ENCODE measurements around the gene AFAP1L1. TPM values are rescaled to one million over a fixed set of nuclear protein-coding genes. Genes with fewer than 3 reads are reported as not detected.
"Not testable (repeated sequence)": the region's sequence is repeated elsewhere in the genome, so short reads cannot be mapped to it uniquely, and the experiment has no call there.

AFAP1L1 gene
- total RNA-seq, 1 donor from 2014 or later, result 42.2 TPM

DNA sequence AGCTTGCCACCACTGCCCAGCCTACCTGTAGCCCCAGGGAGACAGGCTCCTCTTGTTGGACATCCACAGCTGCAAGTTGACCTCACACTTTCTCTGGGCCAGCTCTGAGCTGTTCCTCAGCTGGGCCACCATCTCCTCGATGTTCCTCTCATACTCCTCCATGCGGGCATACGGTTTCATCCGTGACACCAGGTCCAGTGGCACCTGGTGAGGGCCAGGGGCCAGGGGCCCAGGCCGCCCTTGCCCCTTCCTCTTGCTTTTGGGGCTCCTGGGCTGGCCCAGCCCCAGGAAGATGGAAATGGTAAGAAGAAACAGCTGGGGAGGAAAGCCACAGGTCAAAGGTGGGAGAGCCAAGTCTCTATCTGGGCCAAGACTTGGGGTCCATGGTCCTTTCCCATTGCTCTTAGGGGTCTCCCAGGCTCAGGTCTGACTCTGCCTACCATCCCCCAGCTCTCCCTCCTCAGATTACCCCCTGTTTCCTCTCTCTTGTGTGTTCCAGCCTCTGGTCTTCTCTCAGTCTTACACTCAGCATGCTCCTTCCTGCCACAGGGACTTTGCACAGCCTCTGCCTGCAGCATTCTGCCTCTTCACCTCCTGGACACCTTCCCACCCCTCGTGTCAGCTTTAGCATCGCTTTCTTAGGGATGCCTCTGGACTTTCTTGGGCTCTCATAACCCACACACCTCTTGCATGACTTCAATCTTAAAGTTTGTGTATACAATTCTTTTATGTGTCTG, 105.2 kb downstream of the AFAP1L1 start:
- DNase-seq (no peak), ATAC-seq (ENCODE audit: poor library complexity) (no peak)
- intact Hi-C loops (cut with DNase I), result no loop called here

DNA sequence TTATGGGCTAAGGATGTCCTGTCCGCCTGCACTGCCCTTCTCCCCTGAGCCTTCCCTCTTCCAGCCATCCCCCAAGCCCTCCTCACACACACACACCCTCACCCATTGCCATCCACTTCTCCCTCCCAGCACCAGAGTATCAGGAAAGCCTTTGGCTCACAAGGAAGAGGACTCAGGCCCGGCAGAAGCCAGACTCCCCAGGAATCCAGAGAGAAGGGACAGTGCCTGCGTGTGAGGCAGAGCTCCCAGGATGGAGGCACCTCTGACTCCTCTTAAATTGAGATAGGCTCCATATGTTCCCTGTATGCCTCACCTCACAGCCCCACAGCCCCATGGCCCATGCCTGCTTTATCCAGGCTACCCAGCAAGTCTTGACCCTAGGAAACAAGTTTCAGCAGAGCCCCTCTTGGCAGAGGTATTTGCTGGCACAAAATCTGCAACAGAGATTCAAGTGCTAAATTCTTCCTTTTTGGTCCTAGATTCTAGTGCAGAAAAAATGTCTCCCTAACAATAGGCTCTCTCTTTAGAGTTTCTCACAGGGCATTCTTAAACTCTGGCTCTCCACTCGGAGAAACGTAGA, 106.7 kb downstream of the AFAP1L1 start:
- no peak for DNase-seq
- intact Hi-C loops (cut with DNase I), result no loop called here
- ATAC-seq (ENCODE audit: poor library complexity), result no peak

GRCh38 chr5:149379177-149379761, 107.6 kb downstream of the AFAP1L1 start, which contains the start of gene IL17B:
IL17B (minus strand) TSS chr5:149379292; CDS start chr5:149379225, 67 bp downstream.
- no peak for DNase-seq
- ATAC-seq (ENCODE audit: poor library complexity), result no peak
- intact Hi-C loops (cut with DNase I), result no loop called here

DNA sequence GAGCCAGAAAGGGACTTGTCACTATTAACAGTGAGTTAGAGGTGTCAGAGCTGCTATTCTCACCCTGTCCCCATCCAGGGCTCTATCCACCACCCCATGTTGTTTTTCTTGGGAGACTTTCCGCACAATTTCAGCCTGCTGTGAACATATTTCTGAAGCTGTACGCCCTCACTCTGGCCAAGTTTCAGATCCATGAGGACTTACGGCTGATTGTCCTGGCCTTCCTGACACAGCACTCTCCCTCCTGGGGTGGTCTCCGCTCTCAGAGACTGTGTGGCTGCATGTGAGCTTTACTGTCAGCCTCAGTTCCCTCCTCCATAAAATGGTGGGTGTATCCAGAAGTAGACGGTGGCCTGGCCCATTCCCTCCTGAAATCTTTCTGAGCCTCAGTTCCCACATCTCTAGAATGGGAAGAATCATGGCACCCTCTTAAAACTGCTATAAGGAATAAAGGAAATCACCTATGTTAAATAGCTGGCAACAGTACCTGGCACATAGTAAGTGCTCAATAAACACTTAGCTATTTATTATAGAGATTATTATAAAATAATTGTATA, 108.2 kb downstream of the AFAP1L1 start:
- intact Hi-C loops (cut with DNase I), result loop anchor here (5.0 kb wide), 1 partner anchor 182 kb away; no protein-coding TSS in a partner anchor
- ATAC-seq (ENCODE audit: poor library complexity) (no peak), DNase-seq (no peak)

- ATAC-seq (ENCODE audit: poor library complexity) (no peak), DNase-seq (no peak)
- intact Hi-C loops (cut with DNase I), result loop anchor here (5.0 kb wide), 1 partner anchor 182 kb away; no protein-coding TSS in a partner anchor
Measured at GRCh38 chr5:149380466-149381121, 108.9 kb downstream of the AFAP1L1 start.

DNA sequence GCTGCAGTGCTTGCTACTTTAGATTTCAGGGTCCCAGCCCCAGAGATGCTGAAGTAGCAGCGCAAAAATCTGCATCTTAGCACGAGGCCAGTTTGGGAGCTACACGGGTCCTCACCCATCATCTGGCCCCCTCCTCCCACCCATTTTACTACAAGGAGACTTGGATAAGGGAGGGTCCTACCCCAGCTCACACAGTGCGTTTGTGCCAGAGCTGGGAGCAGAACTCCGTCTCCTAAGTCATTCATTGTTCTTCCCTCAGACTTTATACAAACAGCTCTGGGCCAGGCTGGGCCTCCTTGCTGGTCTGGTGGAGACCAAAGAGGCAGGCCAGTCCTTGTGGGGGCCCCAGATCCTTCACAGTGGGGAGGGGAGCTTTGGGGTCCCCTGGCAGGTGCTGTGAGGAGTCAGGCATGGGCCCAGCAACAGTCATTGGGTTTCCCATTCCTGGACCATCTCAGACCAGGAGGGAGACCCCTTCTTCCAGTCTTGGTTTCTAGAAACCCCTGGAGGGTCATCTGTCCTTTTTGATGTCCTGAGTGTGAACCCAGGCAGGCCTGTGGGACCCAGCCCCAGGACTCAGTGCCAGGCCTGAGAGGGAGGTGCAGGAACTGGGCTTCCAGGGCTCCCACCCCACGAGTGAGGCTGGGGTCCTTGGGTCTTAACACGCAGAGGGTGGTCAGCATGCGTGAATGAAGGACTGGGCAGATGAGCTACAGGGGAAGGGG, 109.8 kb downstream of the AFAP1L1 start:
- DNase-seq (no peak), ATAC-seq (ENCODE audit: poor library complexity) (no peak)
- intact Hi-C loops (cut with DNase I), result loop anchor here (5.0 kb wide), 1 partner anchor 181 kb away; no protein-coding TSS in a partner anchor

- peak; percentile 81 for ATAC-seq (ENCODE audit: poor library complexity)
- intact Hi-C loops (cut with DNase I), result loop anchor here (2.0 to 5.0 kb wide), 2 partner anchors 49 to 180 kb away; no protein-coding TSS in a partner anchor
Measured at GRCh38 chr5:149381986-149382338, 110.3 kb downstream of the AFAP1L1 start.

GRCh38 chr5:149382517-149383220, 111.0 kb downstream of the AFAP1L1 start:
- intact Hi-C loops (cut with DNase I), result loop anchor here (2.0 to 5.0 kb wide), 2 partner anchors 48 to 180 kb away; no protein-coding TSS in a partner anchor

More at GRCh38 chr5:149381986-149382338, 110.3 kb downstream of the AFAP1L1 start:
- peak; percentile 87 for DNase-seq

DNA sequence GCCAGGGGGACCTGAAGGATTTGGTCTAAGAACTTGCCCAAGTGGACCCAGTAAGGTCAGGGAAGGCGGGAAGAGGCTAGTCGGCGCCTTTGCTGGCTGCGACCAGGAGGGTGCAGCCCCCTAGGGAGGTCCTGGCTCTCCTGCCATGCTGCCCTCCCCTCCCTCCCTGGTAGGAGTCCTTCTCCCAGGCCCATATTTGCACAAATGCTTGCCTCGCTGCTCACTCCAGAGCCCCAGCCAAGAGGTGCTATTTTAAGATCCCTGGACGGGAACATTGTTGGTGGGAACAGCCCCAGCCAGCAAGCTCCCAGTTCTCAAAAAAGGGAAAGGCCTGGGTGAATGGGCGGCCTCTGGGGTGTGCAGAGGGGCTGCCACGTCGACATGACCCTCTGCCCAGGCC, 111.7 kb downstream of the AFAP1L1 start:
- DNase-seq (peak; percentile 58), ATAC-seq (ENCODE audit: poor library complexity) (peak; percentile 74)
- intact Hi-C loops (cut with DNase I), result loop anchor here (2.0 to 5.0 kb wide), 2 partner anchors 47 to 179 kb away; no protein-coding TSS in a partner anchor

More at GRCh38 chr5:149382517-149383220, 111.0 kb downstream of the AFAP1L1 start:
- DNase-seq (no peak), ATAC-seq (ENCODE audit: poor library complexity) (peak; percentile 0)

DNA sequence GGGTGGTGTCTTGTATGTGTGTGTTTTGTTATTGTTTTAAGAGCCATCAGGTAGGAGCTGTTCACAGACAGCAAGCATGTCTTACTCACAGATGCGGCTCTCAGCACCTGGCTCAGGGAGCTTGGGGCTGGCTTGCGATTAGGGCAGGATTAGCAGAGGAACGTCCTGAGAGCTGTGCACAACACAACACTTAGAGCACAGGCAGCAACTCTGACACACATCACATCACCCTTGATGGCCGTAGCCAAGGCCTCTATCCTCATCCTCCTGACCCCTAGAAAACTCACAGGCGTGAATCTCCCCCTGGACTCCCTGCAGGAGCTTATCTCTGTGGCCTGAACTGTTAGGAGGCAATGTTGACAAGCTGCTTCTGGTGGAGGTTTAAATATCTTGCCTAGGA, 114.5 kb downstream of the AFAP1L1 start:
- intact Hi-C loops (cut with DNase I), result loop anchor here (5.0 kb wide), 1 partner anchor 36 kb away; no protein-coding TSS in a partner anchor
- ATAC-seq (ENCODE audit: poor library complexity) (peak; percentile 4), DNase-seq (no peak)

- peak; percentile 3 for ATAC-seq (ENCODE audit: poor library complexity)
- DNase-seq, result no peak
- intact Hi-C loops (cut with DNase I), result loop anchor here (5.0 kb wide), 1 partner anchor 35 kb away; no protein-coding TSS in a partner anchor
Measured at GRCh38 chr5:149387081-149387631, 115.5 kb downstream of the AFAP1L1 start.

DNA sequence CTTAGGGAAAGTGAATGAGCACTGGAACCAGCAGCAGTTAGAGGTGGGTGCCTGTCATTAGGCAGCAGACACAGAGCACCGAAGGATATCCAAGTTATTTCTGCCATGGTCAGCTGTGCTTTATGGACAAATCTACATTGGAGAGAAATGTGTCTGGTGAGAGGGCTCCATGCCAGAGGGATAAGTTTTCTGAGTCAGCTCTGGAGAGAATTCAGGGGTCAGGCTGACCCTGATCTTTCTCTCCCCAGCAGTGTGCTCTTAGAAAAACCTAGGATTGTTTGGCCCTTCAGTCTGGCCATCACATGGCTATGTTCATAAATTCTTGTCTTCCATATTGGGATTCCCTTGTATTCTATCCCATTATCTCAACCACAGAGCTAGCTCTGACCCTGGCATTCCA, 116.3 kb downstream of the AFAP1L1 start:
- no peak for DNase-seq
- intact Hi-C loops (cut with DNase I), result loop anchor here (5.0 kb wide), 1 partner anchor 34 kb away; no protein-coding TSS in a partner anchor
- peak; percentile 5 for ATAC-seq (ENCODE audit: poor library complexity)

DNA sequence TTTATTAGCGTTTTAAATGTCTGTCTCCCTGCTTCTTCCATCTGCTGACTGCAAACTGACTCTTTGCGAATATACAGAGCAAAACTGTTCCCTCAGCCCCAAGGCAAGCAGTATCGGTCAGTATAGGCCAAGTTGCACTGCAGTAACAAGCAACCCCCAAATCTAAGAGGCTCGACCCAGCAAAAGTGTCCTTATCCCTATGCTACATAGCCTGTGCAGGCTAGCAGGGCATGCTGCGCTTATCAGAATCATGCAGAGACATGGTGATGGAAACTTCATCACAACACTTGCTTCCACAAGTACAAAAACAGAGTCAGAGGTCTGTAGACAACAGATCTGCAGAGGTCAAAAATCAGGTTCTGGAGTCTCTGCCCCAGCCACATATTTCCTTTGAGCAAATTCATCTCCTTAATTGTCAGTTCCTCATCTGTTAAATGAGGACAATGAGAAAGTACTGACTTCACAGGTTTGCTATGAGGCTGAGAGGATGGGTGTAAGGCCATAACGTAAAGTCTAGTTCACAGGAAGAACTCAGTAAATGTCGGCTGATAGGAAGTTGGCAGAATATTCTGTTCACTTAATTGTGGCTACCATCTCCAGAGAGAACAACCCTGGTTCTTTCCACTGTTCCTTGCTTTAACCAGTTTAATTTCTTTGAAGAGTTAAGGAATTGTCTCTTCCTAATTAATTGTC, 117.0 kb downstream of the AFAP1L1 start:
- intact Hi-C loops (cut with DNase I), result loop anchor here (5.0 kb wide), 1 partner anchor 34 kb away; no protein-coding TSS in a partner anchor
- ATAC-seq (ENCODE audit: poor library complexity) (no peak), DNase-seq (no peak)

GRCh38 chr5:149389552-149390495, 118.2 kb downstream of the AFAP1L1 start:
- DNase-seq (no peak), ATAC-seq (ENCODE audit: poor library complexity) (no peak)
- intact Hi-C loops (cut with DNase I), result loop anchor here (5.0 kb wide), 1 partner anchor 32 kb away; no protein-coding TSS in a partner anchor

- DNase-seq; intact Hi-C loops (cut with DNase I); ATAC-seq (ENCODE audit: poor library complexity): not testable (repeated sequence)
Measured at GRCh38 chr5:149391076-149391475, 119.4 kb downstream of the AFAP1L1 start.
